OCI-LY1 (cell line): ENCODE measurements around the gene FBXO2.

Source experiments
- H2AFZ ChIP-seq: fragments of 200-600 bp; sonication (generic), shearing (Covaris generic); 2 replicates; pipeline ENCODE4 v1.6.0; 2014; ENCODE audit warnings: antibody characterized with exemption, mild to moderate bottlenecking, low read length
- H3F3A ChIP-seq: fragments of 200-600 bp; sonication (generic), shearing (Covaris generic); 2 replicates; pipeline ENCODE4 v1.6.0; 2014; ENCODE audit warnings: mild to moderate bottlenecking, antibody characterized with exemption, low read length, moderate library complexity; ENCODE audit not compliant: insufficient read depth
- H3K27ac ChIP-seq: fragments of 200-600 bp; sonication (generic); 2 replicates; pipeline ENCODE4 v1.5.1; 2014; ENCODE audit warnings: low read length, mixed run types, mild to moderate bottlenecking, low read depth; ENCODE audit not compliant: poor library complexity, severe bottlenecking
- H3K27me3 ChIP-seq: fragments of 200-600 bp; sonication (generic); 2 replicates; pipeline ENCODE4 v1.6.0; 2014; ENCODE audit warnings: antibody characterized with exemption, mild to moderate bottlenecking, low read length, moderate library complexity; ENCODE audit not compliant: insufficient read depth
- H3K36me3 ChIP-seq: fragments of 200-600 bp; sonication (generic); 2 replicates; pipeline ENCODE4 v1.6.1; 2014; ENCODE audit warnings: mild to moderate bottlenecking, antibody characterized with exemption, low read length, moderate library complexity, mixed read lengths; ENCODE audit not compliant: insufficient read depth
- H3K4me1 ChIP-seq: fragments of 200-600 bp; sonication (generic); 2 replicates; pipeline ENCODE4 v1.5.1; 2014; ENCODE audit warnings: mild to moderate bottlenecking, low read length, moderate library complexity; ENCODE audit not compliant: insufficient read depth, severe bottlenecking
- H3K4me2 ChIP-seq: fragments of 200-600 bp; sonication (generic), shearing (Covaris generic); 2 replicates; pipeline ENCODE4 v1.6.1; 2014; ENCODE audit warnings: low read length
- H3K4me3 ChIP-seq: fragments of 200-600 bp; sonication (generic); 2 replicates; pipeline ENCODE4 v1.5.1; 2014; ENCODE audit warnings: low read length, low read depth, mild to moderate bottlenecking, mixed read lengths; ENCODE audit not compliant: poor library complexity, severe bottlenecking
- H3K79me2 ChIP-seq: fragments of 200-600 bp; shearing (Covaris generic); 2 replicates; pipeline ENCODE4 v1.6.1; 2016; ENCODE audit warnings: mixed run types, low read length, mixed read lengths; ENCODE audit not compliant: insufficient read depth
- H3K9ac ChIP-seq: fragments of 200-600 bp; sonication (generic), shearing (Covaris generic); 2 replicates; pipeline ENCODE4 v1.6.1; 2014; ENCODE audit warnings: mild to moderate bottlenecking, low read length, mixed read lengths
- H3K9me2 ChIP-seq: fragments of 200-600 bp; sonication (generic), shearing (Covaris generic); 2 replicates; pipeline ENCODE4 v1.6.1; 2014; ENCODE audit warnings: low read depth, mild to moderate bottlenecking, low read length, mixed read lengths
- H3K9me3 ChIP-seq: fragments of 200-600 bp; shearing (Covaris generic); 2 replicates; pipeline ENCODE4 v1.6.1; 2014; ENCODE audit warnings: low read length, mixed read lengths
- H4K20me1 ChIP-seq: fragments of 200-600 bp; sonication (generic), shearing (Covaris generic); 2 replicates; pipeline ENCODE4 v1.6.0; 2016; ENCODE audit warnings: mild to moderate bottlenecking, low read length; ENCODE audit not compliant: insufficient read depth
- EZH2 ChIP-seq: fragments of 200-600 bp; sonication (generic), shearing (Covaris generic); IDR thresholded peaks from 2 replicates; pipeline ENCODE4 v1.8.0; 2017; ENCODE audit warnings: borderline replicate concordance, mixed run types, mild to moderate bottlenecking, antibody characterized with exemption, low read length, moderate library complexity, mixed read lengths
- TF ChIP-seq, protein P1 (sequence below): fragments of 200-600 bp; sonication (generic), shearing (Covaris generic); IDR thresholded peaks from 2 replicates; pipeline ENCODE4 v1.5.1; 2017; ENCODE audit warnings: mild to moderate bottlenecking, antibody characterized with exemption, low read length, moderate library complexity, mixed read lengths

FBXO2 gene

DNA sequence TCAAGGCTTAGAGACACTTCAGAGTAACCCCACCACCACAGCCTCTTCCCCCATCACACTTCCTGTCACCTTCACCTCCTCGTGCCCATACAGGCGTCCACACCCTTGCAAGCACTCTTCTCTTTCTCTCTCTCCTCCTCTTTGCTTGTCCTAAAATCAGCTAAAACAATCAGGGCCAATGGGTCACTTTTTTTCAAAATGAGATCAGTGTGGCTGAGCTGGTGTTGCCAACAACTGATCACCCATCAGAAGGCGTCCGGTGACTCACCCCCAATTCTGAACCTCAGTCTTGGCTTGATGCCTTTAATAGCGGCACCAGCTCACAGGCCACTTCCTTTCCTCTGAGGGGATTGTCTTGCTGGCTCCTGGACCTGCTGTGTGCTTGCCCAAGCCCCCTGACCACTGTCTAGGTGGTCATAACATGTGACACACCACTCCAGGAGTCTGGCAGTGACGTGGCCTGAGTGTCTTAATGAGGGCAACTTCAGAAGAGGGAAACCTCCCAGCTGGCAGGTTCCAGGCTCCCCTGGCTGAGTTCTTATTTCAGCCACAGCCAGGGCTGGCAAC lies 38.9 kb upstream of the FBXO2 start:
- H3K36me3 ChIP-seq, result no peaks in the 10 kb centered on the region
- H3K27me3 ChIP-seq, result peaks cover 3% of the 10 kb centered on the region; the same call in 1 of the 2 replicates
- TF ChIP-seq, protein P1, sequence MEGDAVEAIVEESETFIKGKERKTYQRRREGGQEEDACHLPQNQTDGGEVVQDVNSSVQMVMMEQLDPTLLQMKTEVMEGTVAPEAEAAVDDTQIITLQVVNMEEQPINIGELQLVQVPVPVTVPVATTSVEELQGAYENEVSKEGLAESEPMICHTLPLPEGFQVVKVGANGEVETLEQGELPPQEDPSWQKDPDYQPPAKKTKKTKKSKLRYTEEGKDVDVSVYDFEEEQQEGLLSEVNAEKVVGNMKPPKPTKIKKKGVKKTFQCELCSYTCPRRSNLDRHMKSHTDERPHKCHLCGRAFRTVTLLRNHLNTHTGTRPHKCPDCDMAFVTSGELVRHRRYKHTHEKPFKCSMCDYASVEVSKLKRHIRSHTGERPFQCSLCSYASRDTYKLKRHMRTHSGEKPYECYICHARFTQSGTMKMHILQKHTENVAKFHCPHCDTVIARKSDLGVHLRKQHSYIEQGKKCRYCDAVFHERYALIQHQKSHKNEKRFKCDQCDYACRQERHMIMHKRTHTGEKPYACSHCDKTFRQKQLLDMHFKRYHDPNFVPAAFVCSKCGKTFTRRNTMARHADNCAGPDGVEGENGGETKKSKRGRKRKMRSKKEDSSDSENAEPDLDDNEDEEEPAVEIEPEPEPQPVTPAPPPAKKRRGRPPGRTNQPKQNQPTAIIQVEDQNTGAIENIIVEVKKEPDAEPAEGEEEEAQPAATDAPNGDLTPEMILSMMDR, result no peak
- no peak for TF ChIP-seq EZH2
- no peak overlapping the region for H2AFZ ChIP-seq
- no peaks in the 10 kb centered on the region for H3K9me2 ChIP-seq
- H4K20me1 ChIP-seq, result no peaks in the 10 kb centered on the region
- H3K4me1 ChIP-seq, result no peaks in the 10 kb centered on the region
- no peaks in the 10 kb centered on the region for H3K9me3 ChIP-seq
- no peak overlapping the region for H3K4me3 ChIP-seq
- H3K9ac ChIP-seq, result no peak overlapping the region
- H3K4me2 ChIP-seq, result no peak overlapping the region
- no peaks in the 10 kb centered on the region for H3F3A ChIP-seq
- H3K27ac ChIP-seq, result no peak overlapping the region
- no peaks in the 10 kb centered on the region for H3K79me2 ChIP-seq

DNA sequence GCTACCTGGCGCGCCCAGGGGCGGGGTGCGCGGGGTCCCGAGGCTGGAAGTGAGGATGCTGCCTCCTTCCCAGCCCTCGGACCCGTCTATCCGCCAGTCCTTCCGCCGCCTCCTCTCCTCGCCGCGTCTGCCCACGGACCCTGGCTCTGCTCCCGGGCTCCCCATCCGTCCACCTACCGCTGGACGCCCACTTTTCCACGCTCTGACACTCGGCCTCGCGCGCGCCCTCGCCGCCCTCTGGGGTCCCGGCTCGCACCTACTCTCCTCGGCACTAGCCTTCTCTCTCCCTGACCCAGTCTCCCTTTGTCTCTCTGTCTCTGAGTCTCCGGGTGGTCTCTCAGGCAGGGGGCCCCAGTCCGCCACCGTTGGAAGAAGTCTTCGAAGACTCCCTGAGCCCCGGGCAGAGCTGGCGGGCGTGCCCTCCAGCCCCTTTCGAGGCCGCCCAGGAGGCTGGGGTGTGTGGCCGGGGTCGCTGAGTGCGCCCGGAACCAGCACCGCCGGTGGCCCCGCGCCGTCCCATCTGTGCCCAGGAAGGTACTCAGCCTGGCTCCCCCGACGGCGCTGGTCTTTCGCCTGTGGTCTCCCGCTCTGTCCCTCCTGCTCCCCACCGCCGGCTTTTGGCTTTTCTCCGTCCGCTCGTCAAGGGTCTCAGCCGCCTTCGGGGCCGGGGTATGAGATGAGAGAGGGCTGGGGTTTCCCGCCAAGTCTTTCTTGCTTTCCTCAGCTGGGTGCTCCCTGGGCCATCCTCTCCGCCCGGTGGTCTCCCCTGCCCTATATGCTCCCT lies 37.9 kb upstream of the FBXO2 start:
- H3K4me2 ChIP-seq, result no peak overlapping the region
- H3K27ac ChIP-seq, result no peak overlapping the region
- no peaks in the 10 kb centered on the region for H3K4me1 ChIP-seq
- no peaks in the 10 kb centered on the region for H3K9me3 ChIP-seq
- H3K79me2 ChIP-seq, result no peaks in the 10 kb centered on the region
- no peaks in the 10 kb centered on the region for H3K9me2 ChIP-seq
- H3F3A ChIP-seq, result no peaks in the 10 kb centered on the region
- TF ChIP-seq, protein P1, result no peak
- TF ChIP-seq EZH2, result no peak
- no peaks in the 10 kb centered on the region for H3K36me3 ChIP-seq
- peaks cover 3% of the 10 kb centered on the region; the same call in 1 of the 2 replicates for H3K27me3 ChIP-seq
- H2AFZ ChIP-seq, result no peak overlapping the region
- no peaks in the 10 kb centered on the region for H4K20me1 ChIP-seq
- no peak overlapping the region for H3K9ac ChIP-seq
- H3K4me3 ChIP-seq, result no peak overlapping the region

DNA sequence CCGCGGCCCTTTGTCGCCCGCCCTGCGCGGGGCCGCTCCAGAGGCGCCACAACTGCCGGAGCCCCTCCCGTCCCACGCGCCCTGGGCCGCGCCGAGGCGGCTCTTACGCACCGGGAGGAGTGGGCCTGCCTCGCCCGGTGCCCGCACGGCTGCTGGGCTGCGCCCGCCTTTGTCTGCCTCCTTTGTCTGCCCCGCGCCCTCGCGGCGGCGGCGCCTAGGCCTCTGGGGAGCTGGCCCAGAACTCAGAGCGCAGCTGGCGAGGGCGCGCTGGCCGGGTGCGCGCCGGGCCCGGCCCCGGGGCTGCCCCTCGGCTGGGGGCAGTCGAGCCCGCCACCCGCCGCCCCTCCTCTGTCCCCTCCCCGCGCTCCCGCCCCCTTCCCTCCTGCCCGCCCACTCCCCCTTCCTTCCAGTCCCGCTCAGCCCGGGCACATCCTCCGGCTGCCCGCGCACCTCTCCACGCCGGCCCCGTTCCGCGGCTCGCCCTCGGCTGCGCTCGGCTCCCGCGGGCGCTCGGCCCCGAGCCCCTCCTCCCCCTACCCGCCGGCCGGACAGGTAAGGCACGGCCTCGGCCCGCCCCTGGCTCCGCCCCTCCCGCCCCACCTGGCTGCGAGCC lies 37.2 kb upstream of the FBXO2 start, which contains the start of gene DRAXIN:
TSS of gene DRAXIN (plus strand) at position 409 of the 613 bp plus-strand sequence. CDS start 14,549 bp downstream, outside the sequence.
- Histone ChIP-seq H3K27ac (no peak within 1 kb of the TSS), H3K36me3 (no peaks in the 10 kb centered on the region), H3K9ac (no peak within 1 kb of the TSS), H3K9me2 (no peaks in the 10 kb centered on the region), H3K9me3 (no peaks in the 10 kb centered on the region), H3F3A (no peaks in the 10 kb centered on the region), H2AFZ (no peak within 1 kb of the TSS), H3K4me3 (no peak within 1 kb of the TSS), H3K4me1 (no peaks in the 10 kb centered on the region), H3K79me2 (no peaks in the 10 kb centered on the region), H4K20me1 (no peaks in the 10 kb centered on the region), H3K27me3 (peaks cover 3% of the 10 kb centered on the region; the same call in 1 of the 2 replicates), H3K4me2 (no peak within 1 kb of the TSS)
- TF ChIP-seq, protein P1, result no peak
